Measurements from ENCODE around the gene PRMT7. TPM values are rescaled to one million over a fixed set of nuclear protein-coding genes. Genes with fewer than 3 reads are reported as not detected.
"Not testable (repeated sequence)": the region's sequence is repeated elsewhere in the genome, so short reads cannot be mapped to it uniquely, and the experiment has no call there.

Gene PRMT7
- total RNA-seq, 1 experiment from 2014 or later, result 156 TPM

DNA sequence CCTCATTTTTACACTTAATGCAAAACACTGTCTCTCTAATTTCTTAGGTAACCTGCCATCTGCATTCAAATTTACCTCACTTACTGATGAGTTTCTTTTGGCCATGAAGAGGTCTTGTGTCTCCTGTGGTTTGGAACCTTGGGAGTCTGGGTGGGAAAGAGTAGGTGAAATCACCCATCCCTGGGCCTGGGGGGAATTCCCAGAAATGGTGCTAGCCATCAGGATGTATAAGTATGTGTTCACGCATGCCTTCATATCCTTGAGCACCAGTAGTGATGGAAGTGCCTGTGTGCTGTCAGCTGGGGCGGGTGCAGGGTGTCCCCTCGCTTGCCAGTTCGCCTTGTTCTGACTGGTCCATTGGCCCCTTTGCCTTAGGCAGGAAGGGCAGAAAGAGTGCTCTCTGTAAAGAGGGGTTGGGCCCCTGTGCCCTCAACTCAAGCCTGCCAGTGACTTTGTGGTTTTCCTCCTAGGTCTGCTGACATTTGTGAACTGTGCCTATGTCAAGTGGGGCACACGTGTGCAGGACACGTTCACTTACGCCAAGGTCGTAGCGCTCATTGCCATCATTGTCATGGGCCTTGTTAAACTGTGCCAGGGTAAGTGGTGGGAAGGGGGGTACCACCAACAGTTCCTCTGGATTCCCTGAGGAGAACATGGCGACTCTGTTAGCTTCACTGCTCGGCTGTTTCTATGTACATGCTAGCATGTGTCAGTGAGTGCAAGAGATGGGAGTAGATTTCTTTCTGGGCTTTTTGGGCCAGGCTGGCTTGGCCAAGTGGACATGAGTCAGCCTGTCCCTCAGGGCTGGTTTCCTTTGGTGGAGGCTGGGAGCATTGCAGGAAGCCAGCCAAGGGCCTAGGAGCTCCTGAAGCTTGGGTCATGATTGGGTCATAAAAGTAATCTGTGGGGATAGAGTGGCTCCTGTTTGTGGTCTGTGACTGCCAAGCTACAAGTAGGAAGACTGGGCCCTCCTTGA, 23.3 kb upstream of the PRMT7 start:
- no peaks in the 10 kb centered on the region for H3K27me3 Mint-ChIP-seq (ENCODE audit: insufficient read depth, unreplicated experiment)
- no peak for TF ChIP-seq CTCF (IDR thresholded peaks at IDR 0.05; ENCODE audit: insufficient read depth in 1 of 2, low read depth in 1 of 2, low read length in 1 of 2, severe bottlenecking in 1 of 2, unreplicated experiment in 1 of 2)
- POLR2A ChIA-PET, result no interaction called here
- intact Hi-C loops (cut with micrococcal nuclease; ENCODE audit: unreplicated experiment), result no loop called here
- peaks cover 40% of the 10 kb centered on the region for H3K4me1 Mint-ChIP-seq (ENCODE audit: low read depth, unreplicated experiment)
- Histone ChIP-seq H3K4me3 (ENCODE audit: low read depth, low read length) (no peak overlapping the region), H3K9me3 (no peaks in the 10 kb centered on the region), H3K4me1 (peaks cover 3% of the 10 kb centered on the region; the same call in 1 of the 2 replicates), H3K27me3 (replicated peaks; ENCODE audit: control insufficient read depth, insufficient read depth, low read length) (no peaks in the 10 kb centered on the region), H3K36me3 (ENCODE audit: control insufficient read depth, insufficient read depth, low read length) (peaks cover 2% of the 10 kb centered on the region; the same call in 1 of the 2 replicates)
- H3K36me3 Mint-ChIP-seq (ENCODE audit: insufficient read depth, unreplicated experiment), result peaks cover 96% of the 10 kb centered on the region
- no peak overlapping the region for H3K4me3 Mint-ChIP-seq (ENCODE audit: unreplicated experiment)
- H3K9me3 Mint-ChIP-seq (ENCODE audit: unreplicated experiment), result no peaks in the 10 kb centered on the region
- no peak for DNase-seq
- H3K27ac Mint-ChIP-seq (ENCODE audit: unreplicated experiment), result no peak overlapping the region
- no TSS peak for BruUV-seq (replicated peaks)
- CTCF ChIA-PET, result no interaction called here

DNA sequence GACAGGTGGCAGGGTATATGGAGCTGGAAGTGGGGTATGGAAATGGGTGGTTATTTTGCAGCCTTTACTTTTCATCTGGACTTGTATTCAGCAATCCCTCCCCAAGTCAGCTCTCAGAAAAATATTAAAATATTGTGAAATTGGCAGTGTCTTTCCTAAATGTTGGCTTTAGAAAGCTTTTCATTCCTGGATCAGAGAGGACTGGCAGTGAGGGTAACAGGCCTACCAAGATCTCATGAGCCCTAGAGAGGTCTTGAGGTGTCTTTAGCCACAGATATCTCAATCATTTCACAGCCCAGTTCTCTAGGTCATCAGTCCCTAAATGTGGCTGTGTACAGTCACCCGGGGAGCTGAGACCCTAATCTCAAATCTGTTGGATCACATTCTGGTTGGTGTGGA, 22.6 kb upstream of the PRMT7 start:
- CTCF ChIA-PET, result no interaction called here
- Histone ChIP-seq H3K4me3 (ENCODE audit: low read depth, low read length) (no peak overlapping the region), H3K9me3 (no peaks in the 10 kb centered on the region), H3K4me1 (0 out of 2 replicates have a peak, but pooled peaks cover 3% of the 10 kb centered on the region), H3K36me3 (ENCODE audit: control insufficient read depth, insufficient read depth, low read length) (no peaks in the 10 kb centered on the region; the same call in 1 of the 2 replicates), H3K27me3 (replicated peaks; ENCODE audit: control insufficient read depth, insufficient read depth, low read length) (no peaks in the 10 kb centered on the region)
- no TSS peak for BruUV-seq (replicated peaks)
- no peak overlapping the region for H3K27ac Mint-ChIP-seq (ENCODE audit: unreplicated experiment)
- no peak overlapping the region for H3K4me3 Mint-ChIP-seq (ENCODE audit: unreplicated experiment)
- peaks cover 96% of the 10 kb centered on the region for H3K36me3 Mint-ChIP-seq (ENCODE audit: insufficient read depth, unreplicated experiment)
- no peak for DNase-seq
- no peaks in the 10 kb centered on the region for H3K9me3 Mint-ChIP-seq (ENCODE audit: unreplicated experiment)
- H3K27me3 Mint-ChIP-seq (ENCODE audit: insufficient read depth, unreplicated experiment), result no peaks in the 10 kb centered on the region
- peaks cover 40% of the 10 kb centered on the region for H3K4me1 Mint-ChIP-seq (ENCODE audit: low read depth, unreplicated experiment)
- POLR2A ChIA-PET, result no interaction called here
- intact Hi-C loops (cut with micrococcal nuclease; ENCODE audit: unreplicated experiment), result no loop called here
- no peak for TF ChIP-seq CTCF (IDR thresholded peaks at IDR 0.05; ENCODE audit: insufficient read depth in 1 of 2, low read depth in 1 of 2, low read length in 1 of 2, severe bottlenecking in 1 of 2, unreplicated experiment in 1 of 2)

- H3K4me1 ChIP-seq; POLR2A ChIA-PET; H3K9me3 Mint-ChIP-seq (ENCODE audit: unreplicated experiment); H3K27me3 ChIP-seq (replicated peaks; ENCODE audit: control insufficient read depth, insufficient read depth, low read length); H3K9me3 ChIP-seq; H3K27ac Mint-ChIP-seq (ENCODE audit: unreplicated experiment); CTCF ChIA-PET; H3K4me3 Mint-ChIP-seq (ENCODE audit: unreplicated experiment); intact Hi-C loops (cut with micrococcal nuclease; ENCODE audit: unreplicated experiment); H3K36me3 ChIP-seq (ENCODE audit: control insufficient read depth, insufficient read depth, low read length); BruUV-seq (replicated peaks); H3K4me3 ChIP-seq (ENCODE audit: low read depth, low read length); DNase-seq; H3K27me3 Mint-ChIP-seq (ENCODE audit: insufficient read depth, unreplicated experiment): not testable (repeated sequence)
- peaks cover 45% of the 10 kb centered on the region for H3K4me1 Mint-ChIP-seq (ENCODE audit: low read depth, unreplicated experiment)
- peaks cover 96% of the 10 kb centered on the region for H3K36me3 Mint-ChIP-seq (ENCODE audit: insufficient read depth, unreplicated experiment)
These were observed 22.0 kb upstream of the PRMT7 start for GRCh38 chr16:68288796-68289195.

Measured in Caco-2 (cell line).